Smooth muscle cell (in vitro differentiated cells): ENCODE results near the gene PCID2. TPM values are rescaled to one million over a fixed set of nuclear protein-coding genes. Genes with fewer than 3 reads are reported as not detected.

Experiments used
- DNase-seq: peaks from one replicate; lab custom pipeline; 2025; ENCODE audit not compliant: unreplicated experiment; lab: John Stamatoyannopoulos, UW
- H2AFZ ChIP-seq: fragments of 200-600 bp; sonication (generic); 2 replicates; pipeline ENCODE4 v1.6.0; 2016; ENCODE audit warnings: antibody characterized with exemption, low read depth, mild to moderate bottlenecking
- H3F3A ChIP-seq: fragments of 200-600 bp; sonication (generic); 2 replicates; pipeline ENCODE4 v1.6.0; 2017; ENCODE audit warnings: antibody characterized with exemption, low read depth
- H3K27ac ChIP-seq: fragments of 200-600 bp; sonication (generic); 2 replicates; pipeline ENCODE4 v1.5.1; 2016; ENCODE audit warnings: low read depth, mild to moderate bottlenecking
- H3K27me3 ChIP-seq: fragments of 200-600 bp; sonication (generic); 2 replicates; pipeline ENCODE4 v1.6.1; 2016; ENCODE audit warnings: low read depth, mild to moderate bottlenecking
- H3K36me3 ChIP-seq: fragments of 200-600 bp; sonication (generic); 2 replicates; pipeline ENCODE4 v1.5.1; 2016; ENCODE audit warnings: low read depth
- H3K4me1 ChIP-seq: fragments of 200-600 bp; sonication (generic); 2 replicates; pipeline ENCODE4 v1.5.1; 2016; ENCODE audit warnings: low read depth
- H3K4me2 ChIP-seq: fragments of 200-600 bp; sonication (generic); 2 replicates; pipeline ENCODE4 v1.6.0; 2016; ENCODE audit warnings: mild to moderate bottlenecking
- H3K4me3 ChIP-seq: fragments of 200-600 bp; sonication (generic); 2 replicates; pipeline ENCODE4 v1.5.1; 2016; ENCODE audit warnings: mild to moderate bottlenecking
- H3K79me2 ChIP-seq: fragments of 200-600 bp; sonication (generic); 2 replicates; pipeline ENCODE4 v1.6.0; 2016; ENCODE audit warnings: low read depth, mild to moderate bottlenecking
- H3K9ac ChIP-seq: fragments of 200-600 bp; sonication (generic); 2 replicates; pipeline ENCODE4 v1.6.0; 2016; ENCODE audit warnings: low read depth
- H3K9me3 ChIP-seq: fragments of 200-600 bp; sonication (generic); replicated peaks from 2 replicates; pipeline ENCODE4 v1.5.1; 2016; ENCODE audit warnings: low read depth
- H4K20me1 ChIP-seq: fragments of 200-600 bp; sonication (generic); 2 replicates; pipeline ENCODE4 v1.6.0; 2016; ENCODE audit warnings: low read depth
- WGBS: methylation state at CpG from one replicate; pipeline ENCODE4 v1.1.7; 2016; ENCODE audit warnings: low lambda C conversion rate; 5-methylcytosine and 5-hydroxymethylcytosine counted together
- polyA plus RNA-seq: library from polyadenylated mRNA; unstranded; fragments of >200 nt; fragmentation: Nextera tagmentation; extraction: Ambion mirVana; gene quantifications from 2 replicates; pipeline ENCODE4 v1.2.1, GENCODE V29; 2016
- total RNA-seq: library from RNA; depleted of rRNA; stranded (reverse); fragments of >200 nt; gene quantifications from 2 replicates; pipeline ENCODE4 v1.2.3, GENCODE V29; 2014
- TF ChIP-seq, protein P1 (sequence below): fragments of 200-600 bp; sonication (generic); IDR thresholded peaks from 2 replicates; pipeline ENCODE4 v1.5.1; 2017; ENCODE audit warnings: borderline replicate concordance, mild to moderate bottlenecking, antibody characterized with exemption; ENCODE audit not compliant: insufficient read depth, poor library complexity, severe bottlenecking

PCID2 gene
- total and polyA plus RNA-seq, 2 experiments from 2014 or later, result 27.1 to 32.5 TPM

DNA sequence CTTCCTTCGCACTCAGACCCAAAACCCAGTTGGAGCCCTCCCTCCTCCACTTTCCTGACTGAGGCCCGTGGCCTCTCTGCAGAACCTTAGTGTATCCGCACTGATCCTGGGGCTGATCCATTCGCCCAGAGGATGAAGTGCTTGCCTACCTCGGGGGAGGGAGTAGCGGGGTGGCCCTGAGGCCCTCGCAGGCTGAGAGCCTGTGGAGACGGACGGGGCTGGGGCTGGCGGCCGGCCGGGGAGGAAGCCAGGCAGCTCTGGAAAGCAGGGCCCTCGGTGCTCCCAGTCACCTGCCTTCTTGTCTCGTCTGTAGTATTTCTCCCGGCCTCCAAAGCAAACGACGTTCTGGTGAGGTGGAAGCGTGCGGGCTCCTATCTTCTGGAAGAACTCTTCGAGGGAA is 48.8 kb downstream of the PCID2 start:
- Histone ChIP-seq H3K4me1 (peaks cover 4% of the 10 kb centered on the region), H3K27me3 (peaks cover 8% of the 10 kb centered on the region), H3K4me3 (no peak overlapping the region), H4K20me1 (no peaks in the 10 kb centered on the region), H3K9ac (no peak overlapping the region), H3K4me2 (no peak overlapping the region), H3K79me2 (no peaks in the 10 kb centered on the region), H3F3A (no peaks in the 10 kb centered on the region), H3K27ac (no peak overlapping the region), H3K36me3 (no peaks in the 10 kb centered on the region), H2AFZ (no peak overlapping the region), H3K9me3 (no peaks in the 10 kb centered on the region)
- TF ChIP-seq, protein P1, sequence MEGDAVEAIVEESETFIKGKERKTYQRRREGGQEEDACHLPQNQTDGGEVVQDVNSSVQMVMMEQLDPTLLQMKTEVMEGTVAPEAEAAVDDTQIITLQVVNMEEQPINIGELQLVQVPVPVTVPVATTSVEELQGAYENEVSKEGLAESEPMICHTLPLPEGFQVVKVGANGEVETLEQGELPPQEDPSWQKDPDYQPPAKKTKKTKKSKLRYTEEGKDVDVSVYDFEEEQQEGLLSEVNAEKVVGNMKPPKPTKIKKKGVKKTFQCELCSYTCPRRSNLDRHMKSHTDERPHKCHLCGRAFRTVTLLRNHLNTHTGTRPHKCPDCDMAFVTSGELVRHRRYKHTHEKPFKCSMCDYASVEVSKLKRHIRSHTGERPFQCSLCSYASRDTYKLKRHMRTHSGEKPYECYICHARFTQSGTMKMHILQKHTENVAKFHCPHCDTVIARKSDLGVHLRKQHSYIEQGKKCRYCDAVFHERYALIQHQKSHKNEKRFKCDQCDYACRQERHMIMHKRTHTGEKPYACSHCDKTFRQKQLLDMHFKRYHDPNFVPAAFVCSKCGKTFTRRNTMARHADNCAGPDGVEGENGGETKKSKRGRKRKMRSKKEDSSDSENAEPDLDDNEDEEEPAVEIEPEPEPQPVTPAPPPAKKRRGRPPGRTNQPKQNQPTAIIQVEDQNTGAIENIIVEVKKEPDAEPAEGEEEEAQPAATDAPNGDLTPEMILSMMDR, result no peak
- WGBS, result 89% methylated on average over 20 of the region's 20 CpGs
- no peak for DNase-seq

DNA sequence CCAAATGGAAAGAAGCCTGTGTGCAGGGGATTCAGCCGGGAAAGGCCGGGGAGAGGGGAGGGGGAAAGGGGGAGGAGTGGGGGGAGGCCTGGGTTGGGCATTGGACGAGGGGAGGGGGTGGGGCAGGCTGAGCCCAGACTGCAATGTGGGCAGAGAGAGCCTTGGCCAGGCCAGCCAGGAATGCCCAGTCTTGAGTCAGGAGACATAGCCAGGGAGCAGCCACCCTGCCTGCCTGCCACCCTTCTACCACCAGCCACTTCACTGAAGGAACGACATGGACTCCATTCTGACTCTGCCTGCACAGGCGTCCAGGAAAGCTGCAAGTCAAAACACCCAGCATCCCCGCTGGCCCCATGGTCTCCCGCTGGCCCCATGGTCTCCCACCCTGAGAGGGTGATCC is 49.5 kb downstream of the PCID2 start:
- no peak for DNase-seq
- 83% methylated on average over 4 of the region's 7 CpGs for whole genome bisulfite sequencing
- Histone ChIP-seq H3K79me2 (no peaks in the 10 kb centered on the region), H3K27me3 (peaks cover 8% of the 10 kb centered on the region), H3F3A (no peaks in the 10 kb centered on the region), H3K9me3 (no peaks in the 10 kb centered on the region), H2AFZ (no peak overlapping the region), H3K27ac (no peak overlapping the region), H3K4me1 (peaks cover 4% of the 10 kb centered on the region), H3K9ac (no peak overlapping the region), H4K20me1 (no peaks in the 10 kb centered on the region), H3K4me2 (no peak overlapping the region), H3K36me3 (no peaks in the 10 kb centered on the region), H3K4me3 (no peak overlapping the region)
- TF ChIP-seq, protein P1, result no peak

DNA sequence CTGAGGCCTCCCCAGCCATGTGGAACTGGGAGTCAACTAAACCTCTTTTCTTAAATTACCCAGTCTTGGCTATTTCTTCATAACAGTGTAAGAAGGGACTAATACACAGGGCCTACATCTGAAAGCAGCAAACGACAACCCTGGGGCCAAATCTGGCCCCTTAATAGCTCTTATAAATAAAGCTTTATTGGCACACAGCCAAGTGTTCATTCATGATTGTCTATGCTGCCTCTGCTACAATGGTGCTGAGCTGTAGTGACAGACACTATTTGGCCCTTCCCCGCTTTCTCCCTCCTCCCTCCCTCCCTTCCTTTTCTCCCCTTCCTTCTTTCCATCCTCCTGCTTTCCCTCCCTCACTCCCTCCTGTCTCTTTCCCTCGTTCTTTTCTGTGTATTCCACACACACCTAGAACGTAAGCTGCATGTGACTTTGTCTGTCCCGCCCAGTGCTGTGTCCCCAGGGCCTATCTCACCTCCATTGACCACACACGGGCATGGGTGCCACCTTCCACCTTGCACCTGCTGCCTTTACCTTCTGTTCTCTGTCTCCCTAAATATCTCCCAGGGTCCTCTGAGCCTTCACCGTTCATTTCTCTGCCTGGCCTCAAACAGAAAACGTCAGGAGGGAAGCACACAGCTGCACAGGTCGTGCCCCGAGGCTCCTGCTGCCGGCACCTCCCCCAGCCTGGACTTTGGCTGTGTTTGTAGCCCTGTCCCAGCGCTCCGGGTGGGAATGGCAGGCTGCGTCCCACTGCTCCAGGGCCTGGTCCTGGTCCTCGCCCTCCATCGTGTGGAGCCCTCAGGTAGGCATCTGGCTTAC is 50.3 kb downstream of the PCID2 start, which contains the start of gene PROZ:
Gene PROZ (plus strand): TSS at position 720 of the 819 bp plus-strand sequence. CDS start 13 bp downstream, at position 733.
- Histone ChIP-seq H3K4me2 (no peak within 1 kb of the TSS), H3K27ac (no peak within 1 kb of the TSS), H3K79me2 (no peaks in the 10 kb centered on the region), H3K9ac (no peak within 1 kb of the TSS), H3K36me3 (no peaks in the 10 kb centered on the region), H3K27me3 (peaks cover 5% of the 10 kb centered on the region), H3K4me3 (no peak within 1 kb of the TSS), H3F3A (peaks cover 5% of the 10 kb centered on the region), H2AFZ (no peak within 1 kb of the TSS), H4K20me1 (no peaks in the 10 kb centered on the region), H3K4me1 (peaks cover 10% of the 10 kb centered on the region), H3K9me3 (no peaks in the 10 kb centered on the region)
- TF ChIP-seq, protein P1, result no peak
- no peak for DNase-seq
- WGBS, result 75% methylated on average over 16 of the region's 16 CpGs
